GM21528 (cell line): ENCODE data around the gene TEX29.

Experiments
- ATAC-seq: cut with Tn5 transposase; IDR thresholded peaks from one replicate; pipeline ENCODE4 v1.9.1; 2021; ENCODE audit warnings: mild to moderate bottlenecking, moderate library complexity; ENCODE audit not compliant: unreplicated experiment, low FRiP score

The TEX29 gene

GRCh38 chr13:111365149-111366005 is 44.9 kb downstream of the TEX29 start:
- ATAC-seq, result no peak

DNA sequence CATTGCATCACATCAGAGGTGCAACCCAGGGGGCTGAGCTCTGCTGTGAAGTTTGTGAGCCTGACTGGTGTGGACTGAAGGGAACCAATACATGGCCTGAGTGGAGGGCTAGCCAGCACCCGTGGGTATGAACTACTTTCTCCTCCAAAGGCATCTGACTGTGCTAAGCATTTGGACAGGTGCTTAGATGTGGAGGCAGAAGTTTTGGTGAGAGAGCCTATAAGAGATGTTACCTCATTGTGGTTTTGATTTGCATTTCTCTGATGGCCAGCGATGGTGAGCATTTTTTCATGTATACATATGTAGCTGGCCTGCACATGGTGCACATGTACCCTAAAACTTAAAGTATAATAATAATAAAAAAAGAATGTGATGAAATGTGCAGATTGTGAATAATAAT is 46.9 kb downstream of the TEX29 start:
- no peak for ATAC-seq

- ATAC-seq, result no peak
Measured at GRCh38 chr13:111368091-111368490, 47.6 kb downstream of the TEX29 start.

DNA sequence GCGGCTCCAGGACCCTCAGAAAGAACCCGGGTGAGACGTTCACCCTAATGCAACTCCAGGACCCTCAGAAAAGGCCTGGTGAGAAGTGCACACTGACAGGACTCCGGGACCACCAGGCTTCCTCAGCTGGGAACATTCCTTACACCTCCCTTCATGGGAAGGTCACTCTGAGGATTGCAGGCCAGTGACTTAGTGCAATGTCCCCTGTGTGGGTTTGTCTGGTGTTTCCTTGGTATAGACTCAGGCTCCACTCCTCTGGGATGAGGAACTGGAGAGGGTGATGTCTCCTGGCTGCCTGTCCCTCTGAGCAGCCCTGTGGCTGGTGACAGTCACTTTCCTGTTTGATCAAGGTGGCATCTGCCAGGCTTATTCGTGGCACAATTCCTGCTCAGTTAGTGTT is 49.7 kb downstream of the TEX29 start:
- no peak for ATAC-seq

DNA sequence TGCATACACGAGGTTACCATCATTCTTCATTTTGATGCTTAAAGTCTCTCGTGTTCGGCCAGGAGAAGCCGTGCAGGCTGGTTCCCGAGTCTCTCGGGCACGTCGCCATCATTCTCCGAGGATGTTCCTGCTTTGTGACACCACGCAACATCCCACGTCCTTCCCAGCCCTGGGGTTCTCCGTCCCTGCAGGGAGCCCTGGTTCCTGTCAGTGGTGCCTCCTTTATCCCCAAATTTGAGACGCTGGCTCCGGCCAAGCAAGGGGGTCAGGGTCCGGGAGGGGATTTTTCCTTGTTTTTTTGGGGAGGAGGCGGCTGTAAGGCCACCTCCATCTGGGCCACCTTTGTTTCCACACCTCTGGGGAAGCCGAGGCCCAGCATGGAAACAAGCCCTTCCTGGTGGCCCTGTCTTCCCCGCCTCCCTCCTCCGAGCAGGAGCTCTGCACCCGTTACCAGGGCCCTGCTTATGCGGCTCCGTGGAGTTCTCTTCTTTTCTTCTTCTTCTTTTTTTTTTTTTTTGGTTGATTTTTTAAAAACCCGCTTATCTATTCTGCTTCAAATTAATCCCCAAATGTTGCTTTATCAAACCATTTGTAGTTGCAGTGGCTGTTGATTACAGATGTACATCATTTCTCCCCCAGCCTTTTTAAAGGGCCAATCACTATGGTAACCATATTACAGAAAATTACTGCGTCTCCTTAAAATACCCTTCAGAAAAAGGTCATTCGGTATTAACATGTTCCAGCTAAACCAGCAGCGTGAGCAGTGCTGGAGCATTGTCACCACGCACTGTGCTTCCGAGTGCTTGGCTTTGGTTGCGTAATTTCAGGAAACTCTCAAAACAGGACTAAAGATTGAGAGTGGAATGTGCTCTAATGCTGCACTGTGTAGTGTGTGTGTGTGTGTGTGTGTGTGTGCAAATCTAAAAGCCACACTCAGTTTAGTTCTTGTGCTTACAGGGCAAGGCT is 50.4 kb downstream of the TEX29 start:
- no peak for ATAC-seq

- ATAC-seq, result no peak
Measured at GRCh38 chr13:111371720-111372119, 51.3 kb downstream of the TEX29 start.

GRCh38 chr13:111372651-111373425 is 52.4 kb downstream of the TEX29 start:
- ATAC-seq, result no peak

DNA sequence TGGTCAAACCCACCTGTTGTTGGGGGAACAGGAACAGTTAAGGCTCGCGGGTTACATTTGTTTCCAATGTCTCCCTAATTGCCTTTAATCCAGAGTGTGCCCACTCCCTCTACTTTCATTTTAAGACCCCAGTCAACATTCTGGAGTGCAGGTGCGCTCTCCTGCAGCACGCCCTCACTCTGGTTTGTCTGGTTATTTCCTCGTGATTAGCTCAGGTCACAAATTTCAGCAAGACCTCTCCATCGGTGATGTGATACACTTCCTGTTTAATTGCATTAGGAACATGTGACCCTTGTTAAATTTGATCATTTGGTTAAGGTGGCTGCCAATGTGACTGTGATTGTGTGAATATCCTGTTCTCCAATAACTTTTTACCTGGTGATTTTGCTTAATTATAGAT is 53.0 kb downstream of the TEX29 start:
- ATAC-seq, result no peak

DNA sequence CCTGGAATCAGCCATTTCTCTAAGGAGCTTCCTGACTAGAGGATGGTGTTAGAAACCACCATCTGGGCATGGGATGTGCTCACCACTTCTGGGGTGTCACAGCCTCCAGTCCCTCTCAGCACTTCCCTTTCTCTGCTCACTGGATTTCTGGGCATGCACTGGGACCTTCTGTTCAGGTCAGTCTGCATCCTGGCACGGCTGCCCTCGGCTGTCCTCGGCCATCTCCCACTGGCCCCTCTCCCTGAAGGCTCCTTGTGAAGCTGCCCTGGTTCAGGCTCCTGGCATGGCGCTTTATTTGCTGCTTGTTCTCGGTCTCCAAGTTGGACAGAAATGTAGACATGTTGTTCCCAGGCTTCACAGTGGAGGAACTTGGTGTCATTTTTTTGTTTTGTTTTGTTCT is 60.0 kb downstream of the TEX29 start:
- ATAC-seq, result no peak

- no peak for ATAC-seq
Measured at GRCh38 chr13:111382411-111382810, 62.0 kb downstream of the TEX29 start.

DNA sequence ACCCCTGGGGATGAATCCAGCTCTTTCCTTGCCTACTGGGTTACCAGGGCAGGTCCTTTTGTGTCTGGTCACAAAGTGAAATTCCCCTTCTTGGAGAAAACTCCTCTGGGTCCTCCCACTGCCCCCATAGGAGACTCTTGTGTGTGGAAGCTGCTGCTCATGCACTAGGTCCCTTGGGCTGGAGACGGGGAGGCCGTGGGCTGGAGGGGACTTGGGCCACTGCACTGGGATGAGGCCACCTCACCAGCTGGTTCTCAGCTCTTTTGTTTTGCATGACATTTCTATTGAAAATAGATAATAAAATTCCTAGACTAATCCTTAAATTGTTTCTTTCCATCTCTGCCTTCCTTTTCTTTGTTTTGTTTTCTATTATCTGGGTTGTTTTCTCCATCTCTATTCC is 62.4 kb downstream of the TEX29 start:
- no peak for ATAC-seq

DNA sequence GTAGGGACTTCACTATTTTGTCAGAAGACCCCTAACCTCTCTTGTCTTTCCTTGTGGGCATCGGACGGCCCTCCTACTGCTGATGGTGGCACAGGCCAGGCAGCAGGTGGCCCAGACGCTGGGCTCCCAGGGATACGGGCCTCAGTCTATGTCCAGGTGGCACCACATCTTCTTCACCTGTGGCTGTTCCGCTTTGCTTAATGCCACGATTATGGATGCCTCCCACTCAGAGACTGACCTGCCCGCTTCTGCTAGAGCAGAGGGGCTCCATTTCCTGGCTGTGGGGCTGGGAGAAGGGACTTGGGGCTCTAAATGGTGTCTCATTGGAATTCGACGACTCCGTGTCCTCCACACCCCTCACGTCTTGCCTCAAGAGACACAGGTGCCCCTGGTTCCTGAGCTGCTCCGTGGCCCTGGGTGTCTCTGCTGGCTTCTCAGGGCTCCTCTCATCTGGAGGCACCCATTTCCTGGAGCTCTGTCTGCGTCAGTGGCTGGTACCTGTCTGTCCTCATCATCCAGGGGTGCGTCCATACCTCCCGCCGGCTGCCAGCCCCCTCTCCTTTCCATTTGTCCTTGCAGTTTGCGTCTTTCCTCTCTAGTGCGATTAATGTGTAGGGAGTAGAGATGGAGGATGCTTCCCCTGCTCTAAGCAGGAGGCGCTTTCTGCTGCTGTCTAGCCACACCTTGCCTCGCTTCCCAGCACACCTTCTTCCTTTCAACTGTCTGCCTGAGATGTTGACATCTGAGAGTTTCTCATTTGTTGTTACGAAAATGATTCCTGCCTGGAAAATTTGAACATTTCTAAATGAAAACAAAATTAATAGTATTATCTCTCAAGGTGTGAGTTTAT is 63.4 kb downstream of the TEX29 start:
- no peak for ATAC-seq

GRCh38 chr13:111384441-111385182 is 64.2 kb downstream of the TEX29 start:
- no peak for ATAC-seq

- ATAC-seq, result no peak
Measured at GRCh38 chr13:111385183-111385857, 64.9 kb downstream of the TEX29 start.

- no peak for ATAC-seq
Measured at GRCh38 chr13:111387026-111387871, 66.8 kb downstream of the TEX29 start.

DNA sequence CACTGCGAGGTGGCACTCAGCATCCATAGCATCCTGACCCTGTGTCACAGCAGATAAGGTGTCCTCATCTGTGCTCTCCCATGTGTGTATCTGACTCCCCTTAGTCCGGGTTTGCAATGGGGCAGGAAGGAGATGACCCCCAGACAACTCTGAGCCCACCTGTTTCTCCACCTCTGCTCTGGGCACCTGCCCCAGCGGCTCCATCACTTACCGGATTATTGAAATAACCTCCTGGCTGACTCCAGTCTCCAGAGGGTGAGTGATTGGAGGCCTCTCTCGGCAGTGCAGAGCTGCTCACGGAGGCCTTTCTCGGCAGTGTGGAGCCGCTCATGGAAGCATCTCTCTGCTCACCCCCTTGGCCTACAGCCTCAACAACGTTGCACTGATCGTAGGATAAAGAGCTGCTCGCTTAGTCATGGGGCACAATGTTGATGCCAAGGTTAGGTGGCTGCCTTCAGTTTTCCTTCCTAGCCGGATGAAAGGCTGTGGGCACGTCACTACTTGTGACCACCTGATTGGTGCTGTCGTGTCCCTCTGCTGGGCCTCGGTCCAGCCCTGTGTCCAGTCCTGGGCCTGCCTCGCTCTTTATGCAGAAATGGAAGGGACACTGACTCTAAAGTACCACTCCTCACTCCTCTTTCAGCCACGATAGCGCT is 67.6 kb downstream of the TEX29 start:
- ATAC-seq, result no peak

- ATAC-seq, result no peak
Measured at GRCh38 chr13:111388851-111389500, 68.5 kb downstream of the TEX29 start.
